Esophagus muscularis mucosa (tissue), 4 donors: Measurements from ENCODE around the gene PIGX.

ENCODE experiments used
- EP300 ChIP-seq: sonication (generic); formaldehyde crosslinking; IDR thresholded peaks from one replicate; pipeline ENCODE4 v1.6.1; 2017; ENCODE audit warnings: antibody characterized with exemption
- POLR2A ChIP-seq: fragments of 450-650 bp; IDR thresholded peaks from one replicate; pipeline ENCODE4 v1.6.1; 2017; ENCODE audit warnings: antibody characterized with exemption, moderate library complexity, mild to moderate bottlenecking, low read depth
- POLR2AphosphoS5 ChIP-seq, 2 donors: sonication (generic); formaldehyde crosslinking; IDR thresholded peaks; one replicate each; pipeline ENCODE4 v1.6.1; 2017; ENCODE audit warnings: antibody characterized with exemption in 2 of 2
- TF ChIP-seq, protein P1 (sequence below), 3 experiments: fragments of 200-600 bp in 2 of 3; fragments of 450-650 bp in 1 of 3; sonication (generic) in 2 of 3; IDR thresholded peaks; one replicate each; pipeline ENCODE4 v1.5.1; 2017 to 2019; ENCODE audit warnings: antibody characterized with exemption in 3 of 3, mild to moderate bottlenecking in 2 of 3, moderate library complexity in 1 of 3

DNA sequence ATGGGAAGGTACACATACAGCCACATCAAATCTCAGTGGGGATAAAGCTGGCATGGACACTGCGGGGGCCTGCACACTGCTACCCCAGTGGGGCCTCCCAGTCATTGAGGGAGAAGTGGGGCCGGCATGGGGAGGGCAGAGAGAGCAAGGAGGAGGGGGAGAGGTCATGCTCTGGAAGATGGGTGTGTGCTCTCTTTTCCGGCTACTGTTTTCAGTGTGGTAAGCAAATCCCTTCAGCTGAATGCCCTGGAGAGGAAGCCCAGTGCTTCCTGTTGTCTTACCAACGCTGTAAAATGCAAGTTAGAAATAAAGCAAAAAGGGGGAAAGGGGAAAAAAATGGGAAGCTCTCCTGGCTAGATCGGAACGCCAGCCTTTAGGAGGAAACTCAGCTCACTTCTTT lies 41.8 kb upstream of the PIGX start:
- TF ChIP-seq, protein P1, sequence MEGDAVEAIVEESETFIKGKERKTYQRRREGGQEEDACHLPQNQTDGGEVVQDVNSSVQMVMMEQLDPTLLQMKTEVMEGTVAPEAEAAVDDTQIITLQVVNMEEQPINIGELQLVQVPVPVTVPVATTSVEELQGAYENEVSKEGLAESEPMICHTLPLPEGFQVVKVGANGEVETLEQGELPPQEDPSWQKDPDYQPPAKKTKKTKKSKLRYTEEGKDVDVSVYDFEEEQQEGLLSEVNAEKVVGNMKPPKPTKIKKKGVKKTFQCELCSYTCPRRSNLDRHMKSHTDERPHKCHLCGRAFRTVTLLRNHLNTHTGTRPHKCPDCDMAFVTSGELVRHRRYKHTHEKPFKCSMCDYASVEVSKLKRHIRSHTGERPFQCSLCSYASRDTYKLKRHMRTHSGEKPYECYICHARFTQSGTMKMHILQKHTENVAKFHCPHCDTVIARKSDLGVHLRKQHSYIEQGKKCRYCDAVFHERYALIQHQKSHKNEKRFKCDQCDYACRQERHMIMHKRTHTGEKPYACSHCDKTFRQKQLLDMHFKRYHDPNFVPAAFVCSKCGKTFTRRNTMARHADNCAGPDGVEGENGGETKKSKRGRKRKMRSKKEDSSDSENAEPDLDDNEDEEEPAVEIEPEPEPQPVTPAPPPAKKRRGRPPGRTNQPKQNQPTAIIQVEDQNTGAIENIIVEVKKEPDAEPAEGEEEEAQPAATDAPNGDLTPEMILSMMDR (IDR thresholded peaks at IDR 0.05), result no peak
- TF ChIP-seq POLR2AphosphoS5 (IDR thresholded peaks at IDR 0.05), result no peak
- no peak for TF ChIP-seq EP300
- no peak for TF ChIP-seq POLR2A
